ENCODE data around the gene ETV3L.

The ETV3L gene

GRCh38 chr1:157132111-157132510 lies 32.5 kb upstream of the ETV3L start:
- no peak for DNase-seq (ENCODE audit: low read depth)

- DNase-seq (ENCODE audit: low read depth): no peak
Measured at GRCh38 chr1:157131281-157131680, 31.7 kb upstream of the ETV3L start.

GRCh38 chr1:157124855-157125254 lies 25.2 kb upstream of the ETV3L start:
- no peak for DNase-seq (ENCODE audit: low read depth)

- no peak for DNase-seq (ENCODE audit: low read depth)
Measured at GRCh38 chr1:157119448-157119847, 19.8 kb upstream of the ETV3L start.

- DNase-seq (ENCODE audit: low read depth): no peak
Measured at GRCh38 chr1:157119008-157119407, 19.4 kb upstream of the ETV3L start.

GRCh38 chr1:157117527-157118057 lies 18.0 kb upstream of the ETV3L start:
- no peak for DNase-seq (ENCODE audit: low read depth)

- DNase-seq (ENCODE audit: low read depth): no peak
Measured at GRCh38 chr1:157116737-157117103, 17.1 kb upstream of the ETV3L start.

- DNase-seq (ENCODE audit: low read depth): no peak
Measured at GRCh38 chr1:157115851-157116736, 16.5 kb upstream of the ETV3L start.

GRCh38 chr1:157115429-157115838 lies 15.8 kb upstream of the ETV3L start:
- no peak for DNase-seq (ENCODE audit: low read depth)

GRCh38 chr1:157114183-157115121 lies 14.8 kb upstream of the ETV3L start:
- DNase-seq (ENCODE audit: low read depth): no peak

- no peak for DNase-seq (ENCODE audit: low read depth)
Measured at GRCh38 chr1:157113631-157114030, 14.0 kb upstream of the ETV3L start.

- DNase-seq (ENCODE audit: low read depth): no peak
Measured at GRCh38 chr1:157113106-157113505, 13.5 kb upstream of the ETV3L start.

GRCh38 chr1:157112186-157112867 lies 12.7 kb upstream of the ETV3L start:
- no peak for DNase-seq (ENCODE audit: low read depth)

- no peak for DNase-seq (ENCODE audit: low read depth)
Measured at GRCh38 chr1:157111396-157112165, 12.0 kb upstream of the ETV3L start.

GRCh38 chr1:157110686-157111085 lies 11.1 kb upstream of the ETV3L start:
- DNase-seq (ENCODE audit: low read depth): no peak

- DNase-seq (ENCODE audit: low read depth): no peak
Measured at GRCh38 chr1:157110003-157110402, 10.4 kb upstream of the ETV3L start.

GRCh38 chr1:157108448-157108847 lies 8.8 kb upstream of the ETV3L start:
- DNase-seq (ENCODE audit: low read depth): no peak

- DNase-seq (ENCODE audit: low read depth): no peak
Measured at GRCh38 chr1:157107702-157108101, 8.1 kb upstream of the ETV3L start.

GRCh38 chr1:157106813-157107189 lies 7.2 kb upstream of the ETV3L start:
- no peak for DNase-seq (ENCODE audit: low read depth)

GRCh38 chr1:157105988-157106812 lies 6.6 kb upstream of the ETV3L start:
- DNase-seq (ENCODE audit: low read depth): no peak
